HG02678 (cell line): Measurements from ENCODE around the gene TBCC.
A peak's percentile ranks its signal among the peaks of the same experiment; 100 is the strongest.

Source experiments
- ATAC-seq: cut with Tn5 transposase; IDR thresholded peaks from one replicate; pipeline ENCODE4 v1.9.1; 2021; ENCODE audit warnings: mild to moderate bottlenecking, moderate library complexity; ENCODE audit not compliant: unreplicated experiment

Gene TBCC

GRCh38 chr6:42745640-42746462 is at the start of gene TBCC:
Gene TBCC (minus strand): TSS chr6:42746103. CDS start chr6:42746073, 30 bp downstream.
- peak; percentile 78 for ATAC-seq

GRCh38 chr6:42795651-42796050 is 49.7 kb upstream of the TBCC start:
- ATAC-seq = no peak

GRCh38 chr6:42791706-42792320 is 45.9 kb upstream of the TBCC start:
- no peak for ATAC-seq

GRCh38 chr6:42790549-42791181 is 44.8 kb upstream of the TBCC start:
- ATAC-seq = no peak

- ATAC-seq = no peak
Observed at GRCh38 chr6:42788671-42789070, 42.8 kb upstream of the TBCC start.

- no peak for ATAC-seq
Observed at GRCh38 chr6:42787063-42787472, 41.2 kb upstream of the TBCC start.

GRCh38 chr6:42786525-42786985 is 40.7 kb upstream of the TBCC start:
- ATAC-seq = no peak

GRCh38 chr6:42784717-42785498 is 39.0 kb upstream of the TBCC start:
- ATAC-seq = no peak

GRCh38 chr6:42783876-42784642 is 38.2 kb upstream of the TBCC start:
- no peak for ATAC-seq

GRCh38 chr6:42783177-42783875 is 37.4 kb upstream of the TBCC start:
- ATAC-seq = no peak

GRCh38 chr6:42782689-42783176 is 36.8 kb upstream of the TBCC start:
- ATAC-seq = no peak

- ATAC-seq = no peak
Observed at GRCh38 chr6:42781796-42782688, 36.1 kb upstream of the TBCC start, which contains the start of gene BICRAL. Gene BICRAL (plus strand): TSS chr6:42782052. CDS start chr6:42822023, 39,971 bp downstream.

GRCh38 chr6:42781546-42781795 is 35.6 kb upstream of the TBCC start:
- no peak for ATAC-seq

- no peak for ATAC-seq
Observed at GRCh38 chr6:42779521-42779920, 33.6 kb upstream of the TBCC start.

GRCh38 chr6:42778122-42778521 is 32.2 kb upstream of the TBCC start:
- ATAC-seq = no peak

- no peak for ATAC-seq
Observed at GRCh38 chr6:42777126-42777822, 31.4 kb upstream of the TBCC start.

GRCh38 chr6:42774821-42775487 is 29.1 kb upstream of the TBCC start:
- ATAC-seq = peak; percentile 44

GRCh38 chr6:42774201-42774600 is 28.3 kb upstream of the TBCC start:
- ATAC-seq = no peak
